Neural cell (in vitro differentiated cells): ENCODE data around the gene LHFPL6. TPM values are rescaled to one million over a fixed set of nuclear protein-coding genes. Genes with fewer than 3 reads are reported as not detected.

Experiments
- H2AFZ ChIP-seq: fragments of 200-600, 300-800 bp; sonication (generic), shearing (Covaris generic); 2 replicates; pipeline ENCODE4 v1.6.0; 2014; ENCODE audit warnings: low read depth, mild to moderate bottlenecking, antibody characterized with exemption, low read length, moderate library complexity
- H3F3A ChIP-seq: fragments of 200-600 bp; shearing (Covaris generic); 2 replicates; pipeline ENCODE4 v1.6.1; 2016; ENCODE audit warnings: mild to moderate bottlenecking, moderate library complexity, mixed read lengths, antibody characterized with exemption, low read length; ENCODE audit not compliant: insufficient read depth, poor library complexity, severe bottlenecking
- H3K27ac ChIP-seq: fragments of 200-600, 300-800 bp; sonication (generic), shearing (Covaris generic); 2 replicates; pipeline ENCODE4 v1.5.1; 2014; ENCODE audit warnings: mild to moderate bottlenecking, low read length, moderate library complexity
- H3K27me3 ChIP-seq: fragments of 300-800, 200-600 bp; sonication (generic), shearing (Covaris generic); 2 replicates; pipeline ENCODE4 v1.6.0; 2014; ENCODE audit warnings: mild to moderate bottlenecking, low read depth, low read length, moderate library complexity; ENCODE audit not compliant: insufficient read depth
- H3K36me3 ChIP-seq: fragments of 300-800, 200-600 bp; sonication (generic), shearing (Covaris generic); 2 replicates; pipeline ENCODE4 v1.5.1; 2014; ENCODE audit warnings: mild to moderate bottlenecking, antibody characterized with exemption, low read length, moderate library complexity; ENCODE audit not compliant: insufficient read depth
- H3K4me2 ChIP-seq: fragments of 300-800, 200-600 bp; sonication (generic), shearing (Covaris generic); 2 replicates; pipeline ENCODE4 v1.6.0; 2014; ENCODE audit warnings: mild to moderate bottlenecking, low read length
- H3K4me3 ChIP-seq: fragments of 300-800, 200-600 bp; sonication (generic), shearing (Covaris generic); 2 replicates; pipeline ENCODE4 v1.5.1; 2014; ENCODE audit warnings: mild to moderate bottlenecking, low read length, moderate library complexity
- H3K79me2 ChIP-seq: fragments of 200-600 bp; shearing (Covaris generic); replicated peaks from 2 replicates; pipeline ENCODE4 v1.6.0; 2014; ENCODE audit warnings: mild to moderate bottlenecking, low read length, moderate library complexity; ENCODE audit not compliant: insufficient read depth
- H3K9ac ChIP-seq: fragments of 300-800, 200-600 bp; sonication (generic), shearing (Covaris generic); 2 replicates; pipeline ENCODE4 v1.6.1; 2016; ENCODE audit warnings: mild to moderate bottlenecking, low read length, mixed read lengths
- H3K9me2 ChIP-seq: fragments of 200-600 bp; shearing (Covaris generic); 2 replicates; pipeline ENCODE4 v1.6.1; 2016; ENCODE audit warnings: mild to moderate bottlenecking, low read length, mixed read lengths; ENCODE audit not compliant: insufficient read depth
- H3K9me3 ChIP-seq: fragments of 200-600, 300-800 bp; sonication (generic), shearing (Covaris generic); 2 replicates; pipeline ENCODE4 v1.6.1; 2016; ENCODE audit warnings: mild to moderate bottlenecking, mixed run types, low read length, moderate library complexity, mixed read lengths
- H4K20me1 ChIP-seq: fragments of 200-600 bp; shearing (Covaris generic); 2 replicates; pipeline ENCODE4 v1.6.1; 2016; ENCODE audit warnings: mild to moderate bottlenecking, mixed run types; ENCODE audit not compliant: insufficient read depth
- CTCF ChIP-seq: fragments of 450-650 bp; IDR thresholded peaks from 2 replicates; pipeline ENCODE4 v1.5.1; 2014; ENCODE audit warnings: antibody characterized with exemption, mild to moderate bottlenecking, moderate library complexity; ENCODE audit not compliant: poor library complexity, severe bottlenecking
- EP300 ChIP-seq: fragments of 450-650 bp; conservative IDR thresholded peaks from 2 replicates; pipeline ENCODE4 v1.6.1; 2014; ENCODE audit warnings: antibody characterized with exemption, mild to moderate bottlenecking, moderate library complexity; ENCODE audit not compliant: poor library complexity, severe bottlenecking
- EZH2 ChIP-seq: fragments of 200-600, 300-800 bp; shearing (Covaris generic), sonication (generic); IDR thresholded peaks from 2 replicates; pipeline ENCODE4 v1.6.1; 2014; ENCODE audit warnings: antibody characterized with exemption, low read length, borderline replicate concordance, mild to moderate bottlenecking; ENCODE audit not compliant: insufficient read depth, poor library complexity, severe bottlenecking
- MXI1 ChIP-seq: fragments of 450-650 bp; conservative IDR thresholded peaks from 2 replicates; pipeline ENCODE4 v1.6.1; 2014; ENCODE audit warnings: antibody characterized with exemption, mild to moderate bottlenecking; ENCODE audit not compliant: poor library complexity, severe bottlenecking
- POLR2AphosphoS5 ChIP-seq: IDR thresholded peaks from 2 replicates; pipeline ENCODE4 v1.6.1; 2012
- RAD21 ChIP-seq: fragments of 450-650 bp; conservative IDR thresholded peaks from 2 replicates; pipeline ENCODE4 v1.6.1; 2014; ENCODE audit warnings: antibody characterized with exemption, mild to moderate bottlenecking, moderate library complexity
- REST ChIP-seq: IDR thresholded peaks from 2 replicates; pipeline ENCODE4 v1.6.1; 2012; ENCODE audit warnings: borderline replicate concordance
- SMC3 ChIP-seq: fragments of 450-650 bp; conservative IDR thresholded peaks from 2 replicates; pipeline ENCODE4 v1.6.1; 2014; ENCODE audit warnings: antibody characterized with exemption, mild to moderate bottlenecking, moderate library complexity; ENCODE audit not compliant: poor library complexity
- TAF1 ChIP-seq: IDR thresholded peaks from 2 replicates; pipeline ENCODE4 v1.6.1; 2012; ENCODE audit warnings: low read depth
- polyA plus RNA-seq: library from polyadenylated mRNA; depleted of rRNA; stranded (reverse); fragments of >200 nt; gene quantifications from 2 replicates; pipeline ENCODE4 v1.2.3, GENCODE V29; 2014

LHFPL6 gene
- polyA plus RNA-seq, 1 donor from 2014 or later, result 36.3 TPM

DNA sequence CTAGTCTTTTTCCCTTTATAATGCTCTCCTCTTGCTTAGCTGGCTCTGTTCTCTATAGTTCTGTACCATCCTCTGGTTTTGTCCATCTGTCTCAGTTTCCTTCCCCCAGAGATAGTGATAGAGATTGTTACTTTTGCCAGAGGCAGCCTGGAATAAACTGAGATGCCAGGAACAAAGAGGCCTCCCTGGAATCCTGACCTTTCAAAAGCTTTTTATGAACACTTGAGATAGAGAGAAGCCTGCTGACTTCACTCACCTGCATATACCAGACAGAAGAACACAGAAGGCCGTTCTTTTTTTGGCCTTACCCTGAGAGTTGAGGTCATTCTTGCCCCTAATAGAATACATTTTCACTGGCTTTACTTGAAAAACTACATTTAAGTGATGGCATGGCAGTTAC, 150.2 kb downstream of the LHFPL6 start:
- H3K27me3 ChIP-seq, result no peaks in the 10 kb centered on the region
- no peak overlapping the region for H3K9ac ChIP-seq
- no peaks in the 10 kb centered on the region for H3K36me3 ChIP-seq
- no peaks in the 10 kb centered on the region for H3K9me2 ChIP-seq
- H4K20me1 ChIP-seq, result no peaks in the 10 kb centered on the region
- TF ChIP-seq SMC3, result no peak
- no peak for TF ChIP-seq EZH2
- TF ChIP-seq RAD21, result no peak
- H3K79me2 ChIP-seq, result no peaks in the 10 kb centered on the region
- no peak overlapping the region for H3K4me3 ChIP-seq
- H3K4me2 ChIP-seq, result no peak overlapping the region
- H3K9me3 ChIP-seq, result no peaks in the 10 kb centered on the region
- H2AFZ ChIP-seq, result no peak overlapping the region
- no peaks in the 10 kb centered on the region for H3F3A ChIP-seq
- H3K27ac ChIP-seq, result no peak overlapping the region

DNA sequence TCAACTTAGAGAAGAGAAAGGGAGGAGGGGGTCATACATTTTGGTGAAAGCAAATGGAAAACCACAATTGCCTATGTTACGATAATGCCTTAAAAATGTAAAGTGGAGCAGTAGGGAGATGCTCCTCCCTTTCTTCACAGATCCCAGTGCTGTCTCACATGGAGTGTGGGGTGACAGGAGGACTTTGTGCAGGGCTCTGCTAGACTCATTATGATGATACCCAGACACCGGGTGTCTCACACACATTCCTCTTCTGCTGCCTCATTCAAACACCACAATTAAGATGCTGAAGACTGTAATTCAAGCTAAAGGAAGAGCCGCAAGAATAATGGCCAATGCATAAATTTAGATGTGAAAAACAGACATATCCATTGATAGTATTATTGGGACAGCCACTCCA, 150.6 kb downstream of the LHFPL6 start:
- Histone ChIP-seq H3K36me3 (no peaks in the 10 kb centered on the region), H3K9me2 (no peaks in the 10 kb centered on the region), H3K9ac (no peak overlapping the region), H4K20me1 (no peaks in the 10 kb centered on the region), H3K79me2 (no peaks in the 10 kb centered on the region), H2AFZ (no peak overlapping the region), H3K27me3 (no peaks in the 10 kb centered on the region), H3K9me3 (no peaks in the 10 kb centered on the region), H3K4me2 (no peak overlapping the region), H3F3A (no peaks in the 10 kb centered on the region), H3K27ac (no peak overlapping the region), H3K4me3 (no peak overlapping the region)
- no peak for TF ChIP-seq CTCF
- no peak for TF ChIP-seq SMC3
- no peak for TF ChIP-seq EP300
- no peak for TF ChIP-seq MXI1
- TF ChIP-seq TAF1, result no peak
- TF ChIP-seq EZH2, result no peak
- TF ChIP-seq REST, result no peak
- TF ChIP-seq RAD21, result no peak
- TF ChIP-seq POLR2AphosphoS5, result no peak

GRCh38 chr13:39451860-39452301, 151.1 kb downstream of the LHFPL6 start:
- no peak for TF ChIP-seq RAD21
- no peak for TF ChIP-seq EZH2
- no peak for TF ChIP-seq EP300
- TF ChIP-seq REST, result no peak
- no peak for TF ChIP-seq MXI1
- TF ChIP-seq CTCF, result no peak
- TF ChIP-seq POLR2AphosphoS5, result no peak
- TF ChIP-seq TAF1, result no peak
- Histone ChIP-seq H3F3A (no peaks in the 10 kb centered on the region), H3K27me3 (no peaks in the 10 kb centered on the region), H3K4me3 (no peak overlapping the region), H3K9me3 (no peaks in the 10 kb centered on the region), H3K36me3 (no peaks in the 10 kb centered on the region), H2AFZ (no peak overlapping the region), H4K20me1 (no peaks in the 10 kb centered on the region), H3K79me2 (no peaks in the 10 kb centered on the region), H3K4me2 (no peak overlapping the region), H3K27ac (no peak overlapping the region), H3K9ac (no peak overlapping the region), H3K9me2 (no peaks in the 10 kb centered on the region)
